Liver (tissue), 9 donors: ENCODE data around the gene FGF16. TPM values are rescaled to one million over a fixed set of nuclear protein-coding genes. Genes with fewer than 3 reads are reported as not detected.

ENCODE experiments used
- DNase-seq: peaks from one replicate; pipeline ENCODE4 v3.0.0-alpha.2; 2017; ENCODE audit warnings: low spot score
- H3K27ac ChIP-seq, 2 donors: one replicate each; pipeline ENCODE4 v1.7.0; 2013; ENCODE audit warnings: inconsistent platforms in 2 of 2, low read length in 2 of 2, control low read depth in 1 of 2, low read depth in 1 of 2, mild to moderate bottlenecking in 1 of 2
- H3K27me3 ChIP-seq, 4 donors: one replicate each; pipeline versions ENCODE4 v1.6.1 to v1.7.0; 2013; ENCODE audit warnings: low read length in 3 of 4, inconsistent platforms in 1 of 4, mild to moderate bottlenecking in 1 of 4, moderate library complexity in 1 of 4; ENCODE audit not compliant: control insufficient read depth in 4 of 4, insufficient read depth in 4 of 4
- H3K36me3 ChIP-seq, 4 donors: one replicate each; pipeline versions ENCODE4 v1.6.1 to v1.7.0; 2013; ENCODE audit warnings: low read length in 3 of 4, mild to moderate bottlenecking in 3 of 4, low read depth in 1 of 4, moderate library complexity in 1 of 4; ENCODE audit not compliant: control insufficient read depth in 4 of 4, insufficient read depth in 3 of 4
- H3K4me1 ChIP-seq, 4 donors: one replicate each; pipeline versions ENCODE4 v1.6.1 to v1.7.0; 2013; ENCODE audit warnings: low read length in 3 of 4, mild to moderate bottlenecking in 3 of 4, moderate library complexity in 1 of 4; ENCODE audit not compliant: control insufficient read depth in 4 of 4, insufficient read depth in 4 of 4
- H3K4me3 ChIP-seq, 3 donors: one replicate each; pipeline versions ENCODE4 v1.6.1 to v1.7.0; 2013; ENCODE audit warnings: low read length in 3 of 3, control low read depth in 1 of 3, low read depth in 1 of 3, mild to moderate bottlenecking in 1 of 3
- H3K9ac ChIP-seq, 2 donors: one replicate each; pipeline ENCODE4 v1.7.0; 2013; ENCODE audit warnings: low read length in 2 of 2, mild to moderate bottlenecking in 2 of 2, moderate library complexity in 2 of 2, control low read depth in 1 of 2, low read depth in 1 of 2
- H3K9me3 ChIP-seq, 4 donors: one replicate each; pipeline versions ENCODE4 v1.6.1 to v1.7.0; 2013; ENCODE audit warnings: low read length in 3 of 4; ENCODE audit not compliant: control insufficient read depth in 4 of 4
- ATF3 ChIP-seq: IDR thresholded peaks from 2 replicates; pipeline ENCODE4 v1.6.1; 2016; ENCODE audit warnings: antibody characterized with exemption
- CTCF ChIP-seq: fragments of 150-350 bp; IDR thresholded peaks from 2 replicates; pipeline ENCODE4 v1.5.1; 2017; ENCODE audit warnings: improper control_type of control experiment, low read depth, low read length; ENCODE audit not compliant: missing input control
- EGR1 ChIP-seq, 2 donors: IDR thresholded peaks; 2 replicates each; pipeline ENCODE4 v1.6.1; 2016 to 2018; ENCODE audit warnings: antibody characterized with exemption in 2 of 2, low read depth in 2 of 2
- FOXA1 ChIP-seq: IDR thresholded peaks from 2 replicates; pipeline ENCODE4 v1.6.1; 2016; ENCODE audit warnings: antibody characterized with exemption
- FOXA2 ChIP-seq: IDR thresholded peaks from 2 replicates; pipeline ENCODE4 v1.6.1; 2016; ENCODE audit warnings: antibody characterized with exemption
- GABPA ChIP-seq, 2 donors: IDR thresholded peaks in 1 of 2; conservative IDR thresholded peaks in 1 of 2; 2 replicates each; pipeline ENCODE4 v1.6.1; 2016; ENCODE audit warnings: antibody characterized with exemption in 2 of 2, mild to moderate bottlenecking in 1 of 2, moderate library complexity in 1 of 2
- HNF4A ChIP-seq, 2 donors: conservative IDR thresholded peaks; 2 replicates each; pipeline ENCODE4 v1.6.1; 2016; ENCODE audit warnings: antibody characterized with exemption in 2 of 2, mild to moderate bottlenecking in 2 of 2
- HNF4G ChIP-seq: IDR thresholded peaks from 2 replicates; pipeline ENCODE4 v1.6.1; 2016; ENCODE audit warnings: antibody characterized with exemption
- JUND ChIP-seq, 2 donors: IDR thresholded peaks; 2 replicates each; pipeline ENCODE4 v1.6.1; 2016; ENCODE audit warnings: antibody characterized with exemption in 2 of 2
- MAX ChIP-seq: IDR thresholded peaks from 2 replicates; pipeline ENCODE4 v1.6.1; 2016; ENCODE audit warnings: antibody characterized with exemption
- NR2F2 ChIP-seq: IDR thresholded peaks from 2 replicates; pipeline ENCODE4 v1.6.1; 2016; ENCODE audit warnings: antibody characterized with exemption
- RAD21 ChIP-seq, 2 donors: IDR thresholded peaks; 2 replicates each; pipeline ENCODE4 v1.6.1; 2016; ENCODE audit warnings: antibody characterized with exemption in 2 of 2, mild to moderate bottlenecking in 2 of 2
- REST ChIP-seq: IDR thresholded peaks from 2 replicates; pipeline ENCODE4 v1.6.1; 2016; ENCODE audit warnings: antibody characterized with exemption, mild to moderate bottlenecking
- RXRA ChIP-seq, 2 donors: IDR thresholded peaks; 2 replicates each; pipeline ENCODE4 v1.6.1; 2017 to 2018; ENCODE audit warnings: antibody characterized with exemption in 2 of 2, mild to moderate bottlenecking in 1 of 2
- SP1 ChIP-seq: IDR thresholded peaks from 2 replicates; pipeline ENCODE4 v1.6.1; 2018; ENCODE audit warnings: antibody characterized with exemption, mild to moderate bottlenecking
- TAF1 ChIP-seq: conservative IDR thresholded peaks from 2 replicates; pipeline ENCODE4 v1.6.1; 2016; ENCODE audit warnings: antibody characterized with exemption, mild to moderate bottlenecking
- YY1 ChIP-seq: IDR thresholded peaks from 2 replicates; pipeline ENCODE4 v1.6.1; 2016; ENCODE audit warnings: antibody characterized with exemption, mild to moderate bottlenecking
- ZBTB33 ChIP-seq: IDR thresholded peaks from 2 replicates; pipeline ENCODE4 v1.6.1; 2016; ENCODE audit warnings: antibody characterized with exemption
- WGBS: extraction: QIAGEN DNeasy Blood & Tissue Kit; methylation state at CpG from one replicate; pipeline ENCODE4 v1.1.7; 2013; 5-methylcytosine and 5-hydroxymethylcytosine counted together
- polyA plus RNA-seq, 2 donors: library from polyadenylated mRNA; stranded (reverse) in 1 of 2; unstranded in 1 of 2; fragments of 200-250 nt in 1 of 2; fragments of >200 nt in 1 of 2; fragmentation: Nextera tagmentation in 1 of 2; extraction: Ambion mirVana in 1 of 2; gene quantifications; one replicate each; pipeline versions ENCODE4 v1.2.1 to v1.2.3, GENCODE V29; 2013 to 2015
- total RNA-seq, 2 donors: library from RNA; depleted of rRNA; stranded (reverse); fragments of >200 nt; gene quantifications; one replicate each; pipeline ENCODE4 v1.2.3, GENCODE V29; 2014
- donor health status: healthy.
- donor health status: healthy.
- donor health status: healthy.
- donor health status: healthy.
- donor health status: healthy.

FGF16 gene
- total and polyA plus RNA-seq, 4 donors = not detected

GRCh38 chrX:77442728-77443127 lies 4.5 kb upstream of the FGF16 start (continued):
- no peak for TF ChIP-seq CTCF
- TF ChIP-seq HNF4G = no peak
- TF ChIP-seq FOXA1 = no peak
- no peak for TF ChIP-seq EGR1 (IDR thresholded peaks at IDR 0.05; ENCODE audit: low read depth in 2 of 2)
- TF ChIP-seq JUND (IDR thresholded peaks at IDR 0.05) = no peak

DNA sequence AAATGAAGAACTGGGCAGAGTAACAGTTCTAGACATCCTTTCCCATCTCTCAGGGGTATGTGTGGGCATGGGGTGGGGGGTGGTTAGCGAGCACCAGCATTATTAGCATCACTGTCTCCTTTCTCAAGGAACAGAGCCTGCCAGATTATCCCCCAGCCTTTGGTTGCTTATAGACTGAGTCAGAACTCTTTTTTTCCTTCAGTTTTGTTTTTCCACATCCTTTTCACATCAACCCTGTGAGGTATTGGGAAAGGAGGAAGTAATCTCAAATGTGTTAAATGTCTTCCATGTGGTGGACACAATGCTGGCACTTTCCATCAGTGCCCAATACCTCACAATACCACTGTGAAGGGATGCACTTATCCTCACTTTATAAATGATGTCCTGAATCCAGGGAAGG lies 3.1 kb upstream of the FGF16 start:
- no peak overlapping the region for H3K4me3 ChIP-seq
- no peak for DNase-seq
- H3K9me3 ChIP-seq = no peaks in the 10 kb centered on the region
- 87% methylated on average over 1 of the region's 1 CpG for WGBS
- H3K36me3 ChIP-seq = no peaks in the 10 kb centered on the region
- H3K4me1 ChIP-seq = peaks cover 1 to 20% (median 11%) of the 10 kb centered on the region in 4 donors
- no peak overlapping the region for H3K27ac ChIP-seq
- no peak for TF ChIP-seq FOXA2
- no peak for TF ChIP-seq MAX
- no peak for TF ChIP-seq RAD21 (IDR thresholded peaks at IDR 0.05)
- no peak for TF ChIP-seq HNF4A (conservative IDR thresholded peaks at IDR 0.05)
- TF ChIP-seq FOXA1 = no peak
- no peak for TF ChIP-seq RXRA (IDR thresholded peaks at IDR 0.05)
- TF ChIP-seq REST = no peak
- no peak for TF ChIP-seq YY1
- TF ChIP-seq CTCF = no peak
- no peak for TF ChIP-seq JUND (IDR thresholded peaks at IDR 0.05)
- TF ChIP-seq SP1 = no peak
- TF ChIP-seq EGR1 (IDR thresholded peaks at IDR 0.05; ENCODE audit: low read depth in 2 of 2) = no peak
- no peak for TF ChIP-seq GABPA (IDR thresholded peaks at IDR 0.05 in 1 of 2, conservative IDR thresholded peaks at IDR 0.05 in 1 of 2)
- TF ChIP-seq HNF4G = no peak
- TF ChIP-seq ATF3 = no peak
- no peak for TF ChIP-seq NR2F2
- no peak for TF ChIP-seq ZBTB33
- no peak for TF ChIP-seq TAF1
- no peak overlapping the region for H3K9ac ChIP-seq
- H3K27me3 ChIP-seq = no peaks in the 10 kb centered on the region
